RWPE2 (cell line): ENCODE results near the gene PTPN3.
"Not testable (repeated sequence)": the region's sequence is repeated elsewhere in the genome, so short reads cannot be mapped to it uniquely, and the experiment has no call there.

Experiments used
- ATAC-seq: fragments of 200-7000 bp; cut with Tn5 transposase; 3 replicates; pipeline ENCODE4 v1.9.1; 2021; ENCODE audit warnings: low read depth
- DNase-seq: peaks from one replicate; pipeline ENCODE4 v3.0.0-alpha.2; 2020; ENCODE audit warnings: low spot score
- H3K27ac ChIP-seq: fragments of 450-650 bp; 2 replicates; pipeline ENCODE4 v1.5.1; 2017; ENCODE audit warnings: mild to moderate bottlenecking; ENCODE audit not compliant: poor library complexity, severe bottlenecking
- H3K27me3 ChIP-seq: fragments of 250-450 bp; sonication (Bioruptor Pico); 2 replicates; pipeline ENCODE4 v1.5.1; 2021; ENCODE audit warnings: mild to moderate bottlenecking, moderate library complexity; ENCODE audit not compliant: insufficient read depth, poor library complexity, severe bottlenecking
- H3K36me3 ChIP-seq: fragments of 250-450 bp; sonication (Bioruptor Pico); 2 replicates; pipeline ENCODE4 v1.5.1; 2020; ENCODE audit warnings: low read depth, mild to moderate bottlenecking, moderate library complexity
- H3K4me1 ChIP-seq: fragments of 250-450 bp; sonication (Bioruptor Pico); 2 replicates; pipeline ENCODE4 v1.5.1; 2021; ENCODE audit warnings: mild to moderate bottlenecking, moderate library complexity; ENCODE audit not compliant: insufficient read depth, poor library complexity, severe bottlenecking
- H3K4me3 ChIP-seq: fragments of 250-450 bp; sonication (Bioruptor Pico); 2 replicates; pipeline ENCODE4 v1.5.1; 2021; ENCODE audit warnings: mild to moderate bottlenecking, moderate library complexity; ENCODE audit not compliant: severe bottlenecking
- H3K9me3 ChIP-seq: fragments of 250-450 bp; sonication (Bioruptor Pico); 2 replicates; pipeline ENCODE4 v1.5.1; 2021; ENCODE audit warnings: mild to moderate bottlenecking, moderate library complexity; ENCODE audit not compliant: severe bottlenecking
- TF ChIP-seq, protein P1 (sequence below): fragments of 450-650 bp; IDR thresholded peaks from one replicate; pipeline ENCODE4 v1.5.1; 2017; ENCODE audit warnings: mild to moderate bottlenecking, moderate library complexity; ENCODE audit not compliant: poor library complexity, severe bottlenecking

The PTPN3 gene

DNA sequence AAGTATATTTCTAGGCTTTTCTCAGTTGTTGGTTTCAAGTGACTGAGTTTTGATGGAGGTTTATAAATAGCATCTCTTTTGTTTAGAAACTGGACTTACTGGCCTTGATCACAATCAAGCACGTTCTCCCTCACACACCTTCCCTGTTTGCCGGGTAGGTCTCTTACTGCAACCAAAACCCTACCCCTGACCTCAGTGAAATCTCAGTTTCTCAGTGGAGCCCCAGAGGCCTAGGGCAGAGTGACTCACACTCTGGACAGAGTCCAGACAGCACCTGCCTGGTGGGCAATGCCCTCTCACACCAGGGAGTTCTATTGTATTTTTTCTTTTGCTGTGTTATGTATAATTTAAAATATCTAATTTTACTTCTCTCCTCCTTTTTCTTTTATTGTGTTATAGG is 128.8 kb downstream of the PTPN3 start:
- Histone ChIP-seq H3K4me1 (no peaks in the 10 kb centered on the region), H3K9me3 (no peaks in the 10 kb centered on the region), H3K27ac (no peak overlapping the region), H3K27me3 (no peaks in the 10 kb centered on the region), H3K36me3 (no peaks in the 10 kb centered on the region), H3K4me3 (no peak overlapping the region)
- DNase-seq: no peak
- peak; percentile 56; the same call in 1 of the 3 replicates for ATAC-seq
- TF ChIP-seq, protein P1, sequence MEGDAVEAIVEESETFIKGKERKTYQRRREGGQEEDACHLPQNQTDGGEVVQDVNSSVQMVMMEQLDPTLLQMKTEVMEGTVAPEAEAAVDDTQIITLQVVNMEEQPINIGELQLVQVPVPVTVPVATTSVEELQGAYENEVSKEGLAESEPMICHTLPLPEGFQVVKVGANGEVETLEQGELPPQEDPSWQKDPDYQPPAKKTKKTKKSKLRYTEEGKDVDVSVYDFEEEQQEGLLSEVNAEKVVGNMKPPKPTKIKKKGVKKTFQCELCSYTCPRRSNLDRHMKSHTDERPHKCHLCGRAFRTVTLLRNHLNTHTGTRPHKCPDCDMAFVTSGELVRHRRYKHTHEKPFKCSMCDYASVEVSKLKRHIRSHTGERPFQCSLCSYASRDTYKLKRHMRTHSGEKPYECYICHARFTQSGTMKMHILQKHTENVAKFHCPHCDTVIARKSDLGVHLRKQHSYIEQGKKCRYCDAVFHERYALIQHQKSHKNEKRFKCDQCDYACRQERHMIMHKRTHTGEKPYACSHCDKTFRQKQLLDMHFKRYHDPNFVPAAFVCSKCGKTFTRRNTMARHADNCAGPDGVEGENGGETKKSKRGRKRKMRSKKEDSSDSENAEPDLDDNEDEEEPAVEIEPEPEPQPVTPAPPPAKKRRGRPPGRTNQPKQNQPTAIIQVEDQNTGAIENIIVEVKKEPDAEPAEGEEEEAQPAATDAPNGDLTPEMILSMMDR: no peak

- TF ChIP-seq, protein P1: no peak
- Histone ChIP-seq H3K9me3 (no peaks in the 10 kb centered on the region), H3K4me3 (no peak overlapping the region), H3K27me3 (no peaks in the 10 kb centered on the region), H3K27ac (no peak overlapping the region), H3K4me1 (no peaks in the 10 kb centered on the region), H3K36me3 (no peaks in the 10 kb centered on the region)
- DNase-seq (no peak), ATAC-seq (no peak)
Observed at GRCh38 chr9:109360771-109361170, 137.3 kb downstream of the PTPN3 start.

- not testable (repeated sequence) for DNase-seq, ATAC-seq, H3K4me3 ChIP-seq, H3K4me1 ChIP-seq, H3K27me3 ChIP-seq, H3K9me3 ChIP-seq, H3K27ac ChIP-seq, H3K36me3 ChIP-seq
Observed at GRCh38 chr9:109358968-109359603, 139.0 kb downstream of the PTPN3 start.

DNA sequence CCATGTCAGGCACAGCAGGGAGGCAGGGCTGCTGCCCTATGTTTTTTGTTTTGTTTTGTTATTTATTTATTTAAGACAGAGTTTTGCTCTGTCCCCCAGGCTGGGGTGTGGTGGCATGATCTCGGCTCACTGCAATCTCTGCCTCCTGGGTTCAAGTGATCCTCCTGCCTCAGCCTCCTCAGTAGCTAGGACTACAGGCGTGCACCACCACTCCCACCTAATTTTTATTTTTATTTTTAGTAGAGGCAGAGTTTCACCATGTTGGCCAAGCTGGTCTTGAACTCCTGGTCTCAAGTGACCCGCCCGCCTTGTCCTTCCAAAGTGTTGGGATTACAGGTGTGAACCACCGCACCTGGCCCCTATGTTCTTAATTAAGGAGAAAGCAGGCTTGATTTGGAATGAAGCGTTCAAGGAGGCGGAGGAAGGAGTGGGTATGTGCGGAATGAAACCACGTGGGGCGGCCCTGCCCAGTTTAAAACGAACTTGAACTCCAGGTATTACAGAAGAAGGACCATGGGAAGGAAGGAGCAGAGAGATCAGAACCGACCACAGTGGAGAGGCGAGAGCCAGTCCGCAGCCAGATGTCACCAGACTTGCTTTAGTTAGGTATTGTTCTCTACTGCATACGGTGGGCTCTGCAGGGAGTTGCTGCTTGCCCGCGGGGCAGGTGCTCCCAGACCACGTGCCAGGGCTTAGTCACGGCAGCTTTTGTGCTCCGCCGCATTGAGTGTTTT is 142.4 kb downstream of the PTPN3 start:
- ATAC-seq (no peak), DNase-seq (no peak)
- Histone ChIP-seq H3K4me1 (no peaks in the 10 kb centered on the region), H3K9me3 (no peaks in the 10 kb centered on the region), H3K4me3 (no peak overlapping the region), H3K36me3 (no peaks in the 10 kb centered on the region), H3K27me3 (no peaks in the 10 kb centered on the region), H3K27ac (no peak overlapping the region)
- TF ChIP-seq, protein P1: no peak

- H3K27ac ChIP-seq: no peak overlapping the region
- no peaks in the 10 kb centered on the region for H3K27me3 ChIP-seq
- no peak overlapping the region for H3K4me3 ChIP-seq
- DNase-seq: no peak
- H3K36me3 ChIP-seq: no peaks in the 10 kb centered on the region
- H3K9me3 ChIP-seq: no peaks in the 10 kb centered on the region
- TF ChIP-seq, protein P1: no peak
- H3K4me1 ChIP-seq: peaks cover 1% of the 10 kb centered on the region
- ATAC-seq: no peak
Observed at GRCh38 chr9:109354190-109354589, 143.9 kb downstream of the PTPN3 start.
